ENCODE results near the gene OPA3.

Gene OPA3

DNA sequence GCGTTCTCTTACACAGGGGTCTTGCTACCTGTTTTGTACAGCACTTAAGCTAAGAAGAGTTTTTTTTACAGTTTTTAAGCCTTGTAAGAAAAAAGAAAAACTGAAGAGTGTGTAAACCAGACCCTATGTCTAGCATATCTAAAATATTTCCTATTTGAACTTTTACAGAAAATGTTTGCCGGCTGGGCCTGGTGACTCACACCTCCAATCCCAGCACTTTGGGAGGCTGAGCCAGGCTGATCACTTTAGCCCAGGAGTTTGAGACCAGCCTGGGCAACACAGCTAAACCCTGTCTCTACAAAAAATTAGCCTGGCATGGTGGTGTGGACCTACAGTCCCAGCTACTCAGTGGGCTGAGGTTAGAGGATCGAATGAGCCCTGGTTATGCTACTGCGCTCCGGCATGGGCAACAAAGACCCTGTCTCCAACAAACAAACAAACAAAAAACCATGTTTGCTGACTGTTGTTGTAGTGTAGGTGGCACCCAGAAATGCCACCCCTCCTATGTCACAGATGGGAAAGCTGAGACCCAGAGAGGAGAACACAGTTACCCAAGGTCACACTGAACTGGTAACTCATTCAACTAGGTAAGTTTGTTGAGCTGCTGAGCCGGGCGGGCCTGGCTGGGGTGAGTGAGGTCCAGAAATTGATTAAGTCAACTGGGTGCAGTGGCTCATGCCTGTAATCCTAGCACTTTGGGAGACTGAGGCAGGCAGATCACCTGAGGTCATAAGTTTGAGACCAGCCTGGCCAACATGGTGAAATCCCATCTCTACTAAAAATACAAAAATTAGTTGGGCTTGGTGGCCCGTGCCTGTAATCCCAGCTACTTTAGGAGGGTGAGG, 79.2 kb downstream of the OPA3 start:
- DNase-seq (ENCODE audit: low read depth in 2 of 2): no peak

DNA sequence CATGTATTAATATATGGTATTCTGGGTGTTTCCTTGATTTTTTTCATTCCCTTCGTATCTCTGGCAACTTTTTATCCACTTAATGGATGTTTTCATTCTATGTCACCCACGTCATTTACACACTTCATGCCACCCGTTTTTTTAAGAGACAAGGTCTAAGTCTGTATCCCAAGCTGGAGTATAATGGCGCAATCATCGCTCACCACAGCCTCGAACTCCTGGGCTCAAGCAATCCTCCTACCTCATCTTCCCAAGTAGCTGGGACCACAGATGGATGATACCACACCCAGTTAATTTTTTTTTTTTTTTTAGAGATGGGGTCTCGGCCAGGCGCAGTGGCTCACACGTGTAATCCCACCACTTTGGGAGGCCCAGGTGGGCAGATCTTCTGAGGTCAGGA, 80.7 kb downstream of the OPA3 start:
- no peak for DNase-seq (ENCODE audit: low read depth in 2 of 2)

DNA sequence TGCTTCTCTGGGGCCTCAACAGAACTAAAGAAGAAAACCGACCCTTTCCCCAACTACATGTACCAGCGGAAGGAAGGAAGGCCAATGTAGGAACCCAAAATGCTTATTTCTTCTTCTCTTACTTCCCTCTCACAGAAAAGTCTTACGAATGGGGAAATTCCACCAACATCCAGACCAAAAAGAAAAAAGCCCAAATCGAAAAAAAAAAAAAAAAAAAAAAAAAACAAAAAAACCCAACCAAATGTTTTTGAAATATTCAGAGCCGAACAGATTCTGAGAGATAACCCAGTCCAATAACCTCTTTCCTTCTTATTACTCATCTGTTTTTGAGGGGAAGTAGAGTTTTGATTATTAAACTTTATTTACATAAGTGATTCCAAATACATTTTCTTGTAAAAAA, 82.5 kb downstream of the OPA3 start:
- no peak for DNase-seq (ENCODE audit: low read depth in 2 of 2)

DNA sequence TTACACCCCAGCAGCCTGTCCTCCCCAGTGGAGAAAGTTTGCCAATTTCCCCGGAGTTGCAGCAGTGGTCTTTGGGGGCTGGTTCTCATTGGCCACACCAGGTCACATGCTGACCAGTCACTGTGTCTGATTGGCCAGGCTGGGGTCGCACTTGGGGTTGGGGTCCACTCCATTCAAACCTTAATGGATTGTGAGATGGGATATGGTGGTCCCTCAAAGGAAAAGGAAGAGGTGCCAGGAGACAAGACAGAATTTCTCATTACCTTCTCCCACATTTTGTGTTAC, 82.9 kb downstream of the OPA3 start:
- DNase-seq (ENCODE audit: low read depth in 2 of 2): no peak

DNA sequence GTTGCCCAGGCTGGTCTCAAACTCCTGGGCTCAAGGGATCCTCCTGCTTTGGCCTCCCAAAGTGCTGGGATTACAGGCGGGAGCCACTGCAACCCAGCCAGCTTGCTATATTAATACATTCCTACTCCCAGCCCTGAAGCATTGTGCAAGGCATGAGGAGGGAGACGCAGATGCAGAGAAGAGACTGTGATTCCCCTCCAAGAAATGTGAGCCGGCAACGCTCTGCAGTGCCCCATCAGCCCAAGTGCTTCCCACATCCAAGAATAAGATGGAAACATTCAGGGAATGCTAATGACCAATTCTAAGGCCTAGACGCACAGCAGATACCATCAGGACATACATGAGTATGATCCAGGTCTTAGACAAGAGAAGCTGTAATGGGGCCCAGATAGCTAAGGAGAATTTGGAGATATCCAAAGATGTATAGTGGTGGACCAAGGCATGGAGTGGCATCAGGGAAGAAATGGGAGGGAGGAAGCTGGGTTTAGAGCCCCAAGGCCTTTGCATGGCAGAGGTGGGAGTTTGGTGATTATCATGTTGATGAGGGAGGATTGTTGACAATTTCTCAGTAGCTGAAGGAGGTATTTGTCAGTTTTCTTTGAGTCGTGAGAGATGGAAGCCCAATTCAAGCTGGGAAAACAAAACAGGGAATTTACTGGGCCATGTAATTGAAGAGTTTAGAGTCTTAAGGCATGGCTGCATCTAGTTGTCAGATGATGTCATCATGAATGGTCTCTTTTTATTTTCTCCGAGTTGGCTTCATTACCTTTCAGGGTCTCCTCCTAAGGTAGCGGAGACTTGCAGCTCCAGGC, 83.5 kb downstream of the OPA3 start:
- no peak for DNase-seq (ENCODE audit: low read depth in 2 of 2)

DNA sequence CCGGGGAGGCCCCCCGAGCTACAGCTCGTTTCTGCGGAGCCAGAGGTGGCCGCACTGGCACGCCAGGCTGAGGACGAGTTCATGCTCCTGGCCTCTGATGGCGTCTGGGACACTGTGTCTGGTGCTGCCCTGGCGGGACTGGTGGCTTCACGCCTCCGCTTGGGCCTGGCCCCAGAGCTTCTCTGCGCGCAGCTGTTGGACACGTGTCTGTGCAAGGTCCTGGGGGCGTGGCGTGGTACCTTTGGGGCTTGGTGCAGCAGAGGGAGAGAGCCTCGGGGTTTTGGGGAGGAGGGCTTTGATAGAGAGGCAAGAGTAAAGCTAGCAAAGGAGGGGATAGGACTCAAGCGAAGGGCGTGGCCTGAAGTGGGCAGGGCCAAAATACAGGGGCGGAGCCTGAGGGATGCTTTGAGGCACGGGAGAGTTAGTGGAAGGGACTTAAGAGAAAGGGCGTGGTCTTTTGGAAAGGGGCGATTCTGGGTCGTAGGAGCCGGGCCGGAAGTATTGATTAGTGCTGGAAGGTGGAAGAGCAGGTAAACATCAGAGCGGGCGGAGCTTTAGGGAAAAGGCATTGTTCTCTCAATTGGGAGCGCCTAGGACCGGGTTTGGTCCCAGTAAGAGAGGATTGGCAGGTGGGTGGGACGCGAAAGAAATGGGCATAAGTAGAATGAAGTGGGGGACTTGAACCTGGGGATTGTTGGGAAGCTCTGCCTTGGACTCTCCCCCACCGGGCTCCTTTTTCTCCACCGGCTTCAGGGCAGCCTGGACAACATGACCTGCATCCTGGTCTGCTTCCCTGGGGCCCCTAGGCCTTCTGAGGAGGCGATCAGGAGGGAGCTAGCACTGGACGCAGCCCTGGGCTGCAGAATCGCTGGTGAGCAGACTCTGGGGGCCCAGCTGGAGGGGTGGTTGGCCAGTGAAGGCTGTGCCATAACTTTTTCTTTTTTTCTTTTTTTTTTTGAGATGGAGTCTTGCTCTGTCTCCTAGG, 85.1 kb downstream of the OPA3 start:
- peak; percentile 27 to 53 for DNase-seq (ENCODE audit: low read depth in 2 of 2)

DNA sequence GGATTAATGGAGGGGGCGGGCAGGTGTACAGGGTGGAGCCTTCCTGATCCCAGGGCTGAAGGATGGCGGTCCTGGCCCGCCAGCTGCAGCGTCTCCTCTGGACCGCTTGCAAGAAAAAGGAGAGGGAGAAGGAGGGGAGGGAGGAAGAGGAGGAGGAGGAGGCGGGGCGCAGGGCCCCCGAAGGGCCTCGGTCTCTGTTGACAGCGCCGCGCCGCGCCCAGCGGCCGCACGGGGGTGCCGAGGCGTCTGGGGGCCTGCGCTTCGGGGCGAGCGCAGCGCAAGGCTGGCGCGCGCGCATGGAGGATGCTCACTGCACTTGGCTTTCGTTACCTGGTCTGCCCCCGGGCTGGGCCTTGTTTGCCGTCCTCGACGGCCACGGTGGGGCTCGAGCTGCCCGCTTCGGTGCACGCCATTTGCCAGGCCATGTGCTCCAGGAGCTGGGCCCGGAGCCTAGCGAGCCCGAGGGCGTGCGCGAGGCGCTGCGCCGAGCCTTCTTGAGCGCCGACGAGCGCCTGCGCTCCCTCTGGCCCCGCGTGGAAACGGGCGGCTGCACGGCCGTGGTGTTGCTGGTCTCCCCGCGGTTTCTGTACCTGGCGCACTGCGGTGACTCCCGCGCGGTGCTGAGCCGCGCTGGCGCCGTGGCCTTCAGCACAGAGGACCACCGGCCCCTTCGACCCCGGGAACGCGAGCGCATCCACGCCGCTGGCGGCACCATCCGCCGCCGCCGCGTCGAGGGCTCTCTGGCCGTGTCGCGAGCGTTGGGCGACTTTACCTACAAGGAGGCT, 86.0 kb downstream of the OPA3 start, which contains the start of gene PPM1N:
TSS of gene PPM1N (plus strand) at position 33 of the 785 bp plus-strand sequence. CDS start at position 63, 30 bp downstream.
- peak in 1 of 2 donors; percentile 52 for DNase-seq (ENCODE audit: low read depth in 2 of 2)

DNA sequence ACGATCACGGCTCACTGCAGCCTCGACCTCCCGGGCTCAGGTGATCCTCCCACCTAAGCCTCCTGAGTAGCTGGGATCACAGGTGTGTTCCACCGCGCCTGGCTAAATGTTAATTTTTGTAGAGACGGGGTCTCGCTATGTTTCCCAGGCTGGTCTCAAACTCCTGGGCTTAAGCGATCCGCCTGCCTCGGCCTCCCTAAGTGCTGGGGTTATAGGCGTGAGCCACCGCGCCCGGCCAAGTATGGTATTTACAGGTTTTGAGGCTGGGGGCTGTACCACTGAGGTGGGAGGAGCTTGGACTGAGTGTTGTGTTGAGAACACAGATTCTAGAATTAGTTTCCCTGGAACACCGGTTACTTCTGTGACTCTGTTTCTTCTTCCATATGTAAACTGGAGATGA, 86.8 kb downstream of the OPA3 start:
- DNase-seq (ENCODE audit: low read depth in 2 of 2): no peak

DNA sequence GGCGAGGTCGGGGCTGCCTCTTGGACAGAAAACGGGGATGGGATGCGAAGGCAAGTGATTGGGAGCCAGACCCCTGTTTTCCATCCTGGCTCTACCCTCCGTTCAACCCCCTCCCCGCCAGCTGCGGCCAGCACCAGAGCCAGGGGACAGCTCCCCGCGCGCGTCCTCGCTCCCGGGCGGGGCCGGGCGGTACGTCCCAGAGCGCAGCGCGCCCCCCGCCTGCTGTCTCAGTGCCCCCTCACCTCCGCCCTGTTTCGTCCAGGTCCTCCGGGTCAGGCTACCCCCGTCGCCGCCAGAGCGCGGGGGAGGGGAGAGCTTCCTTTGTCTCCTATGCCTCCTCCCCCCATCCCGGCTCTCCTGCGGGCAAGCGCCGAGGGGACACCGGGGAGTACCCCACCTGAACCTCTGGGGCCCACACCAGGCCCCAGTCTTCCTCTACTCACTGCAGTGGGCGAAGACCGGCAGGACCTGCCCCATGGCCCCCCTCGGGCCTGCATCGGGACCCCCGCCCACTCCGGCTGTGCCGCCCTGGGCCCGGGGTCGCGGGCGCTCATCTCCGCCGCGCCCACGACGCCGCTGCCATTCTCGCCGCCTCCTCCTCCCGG, 88.2 kb downstream of the OPA3 start:
- no peak for DNase-seq (ENCODE audit: low read depth in 2 of 2)

DNA sequence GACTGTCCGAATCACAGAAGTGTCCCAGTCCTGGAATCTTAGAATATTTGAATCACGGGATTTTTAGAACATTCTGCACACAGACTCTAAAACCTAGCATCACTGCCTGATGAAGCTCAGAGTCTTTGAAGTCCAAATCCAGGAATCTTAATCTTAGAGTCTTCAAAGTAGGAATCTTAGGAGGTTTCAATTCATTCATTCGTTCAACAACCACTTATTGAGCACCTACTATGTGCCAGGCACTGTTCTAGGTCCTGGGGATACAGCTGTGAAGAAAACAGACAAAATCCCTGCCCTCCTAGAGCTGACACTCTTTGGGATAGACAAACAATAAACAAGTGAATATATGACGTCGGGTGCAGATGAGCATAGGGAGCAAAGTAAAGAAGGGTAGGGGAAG, 89.4 kb downstream of the OPA3 start:
- DNase-seq (ENCODE audit: low read depth in 2 of 2): no peak

DNA sequence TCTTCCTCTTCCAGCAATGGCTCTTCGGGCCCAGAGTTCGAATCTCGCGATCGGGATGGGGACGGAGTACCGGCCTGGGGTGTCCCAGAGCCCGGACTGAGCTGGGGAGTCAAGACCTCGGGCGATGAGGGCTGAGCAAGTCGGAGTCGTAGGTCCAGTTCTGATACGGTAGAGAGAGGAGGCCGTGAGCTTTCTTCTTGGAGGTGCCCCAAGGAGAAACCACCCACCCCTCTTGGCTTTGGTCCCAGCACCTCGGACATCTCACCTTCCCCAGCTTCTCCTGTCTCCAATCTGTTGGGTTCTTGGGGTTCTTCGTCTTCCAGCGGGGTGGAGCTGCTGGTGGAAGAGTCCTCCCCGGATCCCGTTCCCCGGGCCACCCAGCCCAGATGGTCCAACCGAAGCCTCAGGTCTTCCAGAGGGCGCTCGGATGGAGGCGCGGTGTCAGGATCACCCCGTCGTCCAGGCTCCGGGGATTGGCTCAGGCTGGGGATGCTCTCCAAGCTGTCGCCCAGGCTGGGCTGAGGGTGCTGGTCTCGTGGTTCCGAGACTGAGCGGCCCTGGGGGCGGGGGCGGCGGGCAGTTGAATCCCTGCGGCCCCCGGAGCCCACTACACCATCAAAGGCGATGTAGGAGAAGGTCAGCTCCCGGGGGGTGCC, 90.2 kb downstream of the OPA3 start:
- DNase-seq (ENCODE audit: low read depth in 2 of 2): no peak

DNA sequence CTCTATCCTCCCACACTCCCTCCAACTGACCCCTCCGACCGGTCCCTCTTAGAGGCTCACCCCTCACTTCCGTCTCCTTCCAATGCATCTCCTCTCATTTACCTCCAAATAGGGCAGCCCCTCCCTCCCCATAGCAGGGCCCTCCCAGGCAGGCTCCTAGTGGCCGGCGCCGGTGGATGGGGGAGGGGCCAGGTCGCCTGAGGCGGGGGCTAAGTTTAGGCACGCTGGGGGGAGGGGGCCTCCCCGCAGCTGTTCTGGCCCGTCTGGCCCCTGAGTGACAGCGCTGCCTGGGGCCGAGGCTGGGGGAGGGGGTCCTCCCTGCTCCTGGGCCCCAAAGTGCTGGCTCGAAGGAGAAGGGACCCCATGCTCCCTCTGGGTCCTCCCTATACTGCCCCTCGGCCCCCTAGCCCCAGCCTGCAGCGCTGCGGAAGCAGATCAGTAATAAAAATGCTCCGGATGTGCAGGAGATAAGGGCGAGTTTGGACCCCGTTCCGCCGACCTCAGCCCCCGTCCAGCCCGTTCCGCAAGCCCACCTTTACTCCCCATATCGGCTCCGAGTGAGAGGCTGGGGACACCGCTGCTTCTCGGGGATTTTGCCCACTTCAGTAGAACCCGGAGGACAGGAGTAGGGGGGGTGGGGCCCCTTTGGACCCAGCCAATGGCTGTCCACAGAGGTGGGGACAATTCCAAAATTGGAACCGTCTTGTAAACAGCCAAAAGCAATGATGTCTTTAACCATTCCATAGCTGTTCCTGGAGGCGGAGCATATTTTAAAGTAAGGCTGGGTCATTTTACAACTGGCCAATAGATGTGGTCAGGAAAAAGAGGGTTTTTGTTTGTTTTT, 91.8 kb downstream of the OPA3 start:
- no peak for DNase-seq (ENCODE audit: low read depth in 2 of 2)

DNA sequence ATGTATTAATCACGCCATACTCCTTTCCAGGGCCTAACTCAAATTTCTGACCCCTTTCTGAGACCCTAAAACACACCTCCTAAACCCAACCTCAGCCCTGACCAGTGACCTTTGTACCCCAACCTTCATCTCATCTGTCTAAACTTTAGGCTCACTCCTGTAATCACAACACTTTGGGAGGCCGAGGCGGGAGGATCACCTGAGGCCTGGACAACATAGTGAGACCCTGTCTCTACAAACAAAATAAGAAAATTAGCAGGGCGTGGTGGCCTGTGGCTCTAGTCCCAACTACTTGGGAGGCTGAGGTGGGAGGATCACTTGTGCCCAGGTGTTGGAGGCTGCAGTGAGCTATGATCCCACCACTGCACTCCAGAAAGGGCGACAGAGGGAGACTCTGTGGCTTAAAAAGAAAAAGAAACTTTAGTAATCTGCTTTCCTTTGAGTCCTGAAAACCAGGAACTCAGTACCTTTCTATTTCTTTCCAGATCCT, 92.4 kb downstream of the OPA3 start:
- DNase-seq (ENCODE audit: low read depth in 2 of 2): no peak

DNA sequence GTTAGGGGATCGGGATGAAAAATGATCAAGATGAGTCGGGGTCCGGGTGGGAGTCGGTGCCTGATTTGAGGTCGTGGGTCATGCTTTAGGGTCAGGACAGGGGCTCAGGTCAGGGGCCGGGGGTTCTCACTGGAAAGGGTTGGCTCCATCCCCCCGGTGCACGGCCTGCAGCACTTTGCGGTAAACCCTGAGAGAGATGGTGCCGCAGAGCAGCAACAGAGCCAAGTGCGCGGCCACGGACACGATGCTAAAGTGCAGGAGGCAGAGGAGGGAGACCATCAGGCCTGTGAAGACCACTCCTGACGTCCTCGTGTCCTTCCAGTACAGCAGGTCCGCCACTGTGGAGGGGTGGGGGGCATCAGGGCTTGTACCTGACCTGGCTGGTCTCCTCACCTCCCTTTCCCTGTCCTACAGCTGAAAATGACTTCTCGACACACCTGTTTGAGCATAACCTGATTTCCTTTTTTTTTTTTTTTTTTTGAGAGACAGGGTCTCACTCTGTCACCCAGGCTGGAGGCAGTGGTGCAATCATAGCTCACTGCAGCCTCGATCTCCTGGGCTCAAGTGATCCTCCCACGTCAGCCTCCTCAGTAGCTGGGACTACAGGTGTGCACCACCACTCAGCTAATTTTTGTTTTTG, 95.3 kb downstream of the OPA3 start:
- no peak for DNase-seq (ENCODE audit: low read depth in 2 of 2)

DNA sequence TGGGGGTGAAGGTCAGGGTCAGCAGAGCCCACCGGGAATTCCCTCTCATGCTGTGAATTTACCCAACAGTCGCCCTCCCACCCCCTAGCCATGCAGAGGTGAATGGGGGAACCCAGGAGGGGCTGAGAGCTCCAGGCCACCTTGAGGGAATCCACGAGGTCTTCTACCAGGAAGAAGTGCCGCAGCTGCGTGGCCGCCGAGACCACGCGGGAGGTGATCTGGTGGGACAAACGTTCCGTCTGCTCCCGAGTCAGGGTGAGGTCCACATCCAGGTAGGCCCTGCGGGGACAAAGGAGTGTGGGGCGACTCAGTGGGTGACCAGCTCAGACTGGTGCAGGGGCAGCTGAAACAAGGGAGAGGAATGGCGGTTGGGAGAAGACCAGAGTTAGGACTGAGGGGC, 95.9 kb downstream of the OPA3 start:
- no peak for DNase-seq (ENCODE audit: low read depth in 2 of 2)

DNA sequence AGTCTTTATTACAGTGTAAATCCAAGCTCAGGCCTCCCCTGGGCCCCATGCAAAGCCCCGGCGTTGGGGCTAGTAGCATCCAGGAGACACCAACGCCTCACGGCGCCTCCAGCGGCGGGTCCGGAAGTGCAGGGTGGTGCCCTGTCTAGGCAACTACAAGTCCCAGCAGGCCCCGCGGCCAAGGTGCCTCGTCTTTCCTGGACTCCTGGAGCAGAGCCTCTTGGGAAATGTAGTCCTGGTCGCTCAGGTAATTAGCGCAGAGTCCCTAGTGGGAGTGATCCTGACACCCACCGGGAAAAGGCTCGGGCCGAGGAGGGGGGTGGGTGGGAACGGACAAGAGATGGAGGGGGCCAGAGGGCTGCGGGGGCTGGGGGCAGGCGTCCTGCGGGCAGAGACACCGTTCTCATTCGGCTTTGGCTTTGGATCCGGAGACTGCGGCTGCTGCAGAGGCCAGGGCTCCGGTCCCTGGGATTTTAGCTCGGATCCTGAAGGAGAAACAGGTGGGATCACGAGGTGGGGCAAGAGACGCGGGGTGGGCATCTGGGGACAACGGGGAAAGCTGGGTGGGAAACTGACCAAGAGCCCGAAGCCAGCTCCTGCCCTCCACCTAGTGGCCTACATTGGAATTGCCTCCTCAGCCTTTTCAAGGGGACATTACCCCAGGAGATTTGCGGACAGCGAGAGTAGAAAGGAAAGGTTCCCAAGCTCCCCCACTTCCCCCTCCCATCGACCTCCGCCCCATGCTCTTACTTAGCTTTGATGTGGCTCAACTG, 99.1 kb downstream of the OPA3 start:
- peak; percentile 91 to 95 for DNase-seq (ENCODE audit: low read depth in 2 of 2)

DNA sequence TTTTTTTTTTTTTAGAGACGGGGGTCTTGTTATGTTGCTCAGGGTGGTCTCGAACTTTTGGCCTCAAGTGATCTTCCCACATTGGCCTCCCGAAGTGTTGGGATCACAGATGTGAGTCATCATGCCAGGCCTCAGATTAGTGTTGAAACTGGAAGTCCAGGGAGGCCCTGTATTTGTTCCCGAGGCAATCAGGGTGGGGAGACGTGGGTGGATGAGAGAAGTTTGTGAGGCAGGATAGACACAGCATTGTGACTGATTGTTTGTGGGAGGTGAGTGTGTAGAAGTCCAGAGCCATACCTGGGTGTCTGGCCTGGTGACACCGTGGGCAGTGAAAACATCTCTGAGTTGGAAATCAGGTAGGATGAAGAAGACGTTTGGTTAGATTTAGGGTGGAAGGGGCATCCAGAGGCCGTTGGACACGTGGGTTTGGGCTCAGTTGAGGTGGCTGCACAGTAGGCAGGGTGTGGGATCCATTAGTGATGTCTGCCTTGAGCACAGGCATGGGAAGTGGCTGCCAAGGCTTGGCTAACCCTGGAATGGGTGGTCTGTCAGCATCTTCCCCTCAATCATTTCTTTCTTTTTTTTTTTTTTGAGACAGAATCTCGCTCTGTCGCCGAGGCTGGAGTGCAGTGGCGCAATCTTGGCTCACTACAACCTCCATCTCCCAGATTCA, 100.2 kb downstream of the OPA3 start:
- DNase-seq (ENCODE audit: low read depth in 2 of 2): no peak

Data from stimulated activated CD8-positive, alpha-beta memory T cell treated with anti-CD3 and anti-CD28 coated beads, Interleukin-15, amount 100 ng/mL, for 4 hours (primary cell).